DMS53 treated with DMSO at 0.1 percent for 48 hours (cell line): ENCODE results near the gene MMP14.
"Not testable (repeated sequence)": the region's sequence is repeated elsewhere in the genome, so short reads cannot be mapped to it uniquely, and the experiment has no call there.

Experiments used
- DNase-seq: peaks from one replicate; lab custom pipeline; 2025; ENCODE audit not compliant: unreplicated experiment; lab: John Stamatoyannopoulos, UW

Gene MMP14

GRCh38 chr14:22856428-22856827, 20.0 kb downstream of the MMP14 start:
- DNase-seq: no peak

- DNase-seq: not testable (repeated sequence)
Observed at GRCh38 chr14:22860377-22860776, 24.0 kb downstream of the MMP14 start.

- DNase-seq: no peak
Observed at GRCh38 chr14:22861651-22862050, 25.3 kb downstream of the MMP14 start.

- no peak for DNase-seq
Observed at GRCh38 chr14:22864979-22865378, 28.6 kb downstream of the MMP14 start.

- no peak for DNase-seq
Observed at GRCh38 chr14:22865424-22866405, 29.3 kb downstream of the MMP14 start.

GRCh38 chr14:22866874-22867273, 30.5 kb downstream of the MMP14 start:
- DNase-seq: no peak

- DNase-seq: no peak
Observed at GRCh38 chr14:22870811-22871223, 34.4 kb downstream of the MMP14 start.

GRCh38 chr14:22871224-22872032, 35.0 kb downstream of the MMP14 start, which contains the start of gene LRP10:
Gene LRP10, plus strand, starts transcription at chr14:22871740. Its CDS starts 564 bp downstream, at chr14:22872304.
- peak; percentile 87 for DNase-seq

GRCh38 chr14:22872033-22872832, 35.8 kb downstream of the MMP14 start:
- peak; percentile 54 for DNase-seq

- no peak for DNase-seq
Observed at GRCh38 chr14:22872833-22873520, 36.6 kb downstream of the MMP14 start.

GRCh38 chr14:22875003-22875747, 38.8 kb downstream of the MMP14 start:
- no peak for DNase-seq

GRCh38 chr14:22875748-22876319, 39.4 kb downstream of the MMP14 start:
- DNase-seq: no peak

GRCh38 chr14:22877000-22877501, 40.7 kb downstream of the MMP14 start:
- no peak for DNase-seq

GRCh38 chr14:22878271-22879246, 42.2 kb downstream of the MMP14 start:
- DNase-seq: no peak

- DNase-seq: no peak
Observed at GRCh38 chr14:22882064-22882463, 45.7 kb downstream of the MMP14 start.

- DNase-seq: peak; percentile 16
Observed at GRCh38 chr14:22882529-22883172, 46.3 kb downstream of the MMP14 start.
